Measurements from ENCODE around the gene NHP2.
"Not testable (repeated sequence)": the region's sequence is repeated elsewhere in the genome, so short reads cannot be mapped to it uniquely, and the experiment has no call there.

The NHP2 gene

GRCh38 chr5:178130234-178130575 is 23.5 kb downstream of the NHP2 start:
- not testable (repeated sequence) for ATAC-seq

DNA sequence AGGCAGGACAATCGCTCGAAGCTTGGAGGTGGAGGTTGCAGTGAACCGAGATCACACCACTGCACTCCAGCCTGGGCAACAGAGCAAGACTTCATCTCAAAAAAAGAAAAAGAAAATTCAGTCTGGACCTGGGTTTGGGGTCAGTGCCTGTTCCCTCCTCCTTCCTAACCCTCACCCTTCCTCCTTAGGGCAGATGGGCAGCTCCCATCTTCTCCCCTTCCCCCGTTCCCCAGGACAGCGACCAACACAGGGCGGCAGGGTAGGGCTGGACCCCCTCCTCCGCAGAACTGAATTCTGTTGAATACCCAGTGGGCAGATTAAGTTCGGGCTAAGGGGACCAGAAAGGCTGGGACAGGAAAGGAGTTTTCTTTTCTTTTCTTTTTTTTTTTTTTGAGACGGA is 24.4 kb downstream of the NHP2 start:
- ATAC-seq, result no peak

DNA sequence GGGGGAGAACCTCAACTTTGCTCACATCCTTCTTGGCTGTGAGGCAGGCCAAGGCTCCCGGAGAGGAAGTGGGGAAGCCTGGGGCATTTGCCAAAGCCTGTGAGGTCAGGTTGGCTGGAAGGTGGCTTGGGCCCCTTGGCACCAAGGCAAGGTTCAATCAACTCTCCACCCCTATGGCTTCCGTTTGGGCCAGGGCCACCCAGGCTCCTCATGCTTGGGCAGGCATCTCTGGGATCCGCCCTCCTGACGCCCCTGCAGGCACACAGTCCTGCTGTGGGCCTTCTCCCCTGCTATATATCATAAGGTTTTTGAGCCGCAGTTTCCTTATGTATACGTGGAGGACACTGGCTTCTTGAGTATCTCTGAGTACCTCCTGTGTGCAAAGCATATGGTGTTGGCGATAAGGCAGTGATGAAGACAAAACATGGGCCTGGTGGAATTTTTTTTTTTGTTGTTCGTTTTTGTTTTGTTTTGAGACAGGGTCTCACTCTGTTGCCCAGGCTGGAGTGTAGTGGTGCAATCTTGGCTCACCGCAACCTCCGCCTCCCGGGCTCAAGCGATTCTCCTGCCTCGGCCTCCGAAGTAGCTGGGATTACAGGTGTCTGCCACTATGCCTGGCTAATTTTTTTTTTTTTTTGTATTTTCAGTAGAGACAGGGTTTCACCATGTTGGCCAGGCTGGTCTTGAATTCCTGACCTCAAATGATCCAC is 26.2 kb downstream of the NHP2 start:
- not testable (repeated sequence) for ATAC-seq

DNA sequence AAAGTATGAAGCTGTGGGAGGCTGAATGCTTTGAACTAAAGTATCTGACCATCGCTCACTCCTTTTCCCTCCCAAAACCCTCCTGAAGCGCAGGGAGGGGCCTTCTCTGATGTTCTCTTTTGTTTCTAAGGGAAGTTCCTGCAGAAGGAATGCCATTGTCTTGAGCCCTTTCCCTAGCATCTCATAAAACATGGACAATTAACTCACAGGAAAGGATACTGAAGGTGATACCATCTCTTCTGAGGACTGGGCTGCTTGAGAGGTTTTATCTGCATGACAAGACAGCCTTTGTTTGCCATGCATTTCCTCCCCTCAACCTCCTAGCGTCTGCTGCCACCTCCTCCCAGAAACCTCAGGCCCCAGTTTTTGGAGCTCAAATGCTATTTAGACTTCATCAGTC is 27.1 kb downstream of the NHP2 start:
- no peak for ATAC-seq

- no peak for ATAC-seq
These were observed 28.3 kb downstream of the NHP2 start for GRCh38 chr5:178125253-178125906.

DNA sequence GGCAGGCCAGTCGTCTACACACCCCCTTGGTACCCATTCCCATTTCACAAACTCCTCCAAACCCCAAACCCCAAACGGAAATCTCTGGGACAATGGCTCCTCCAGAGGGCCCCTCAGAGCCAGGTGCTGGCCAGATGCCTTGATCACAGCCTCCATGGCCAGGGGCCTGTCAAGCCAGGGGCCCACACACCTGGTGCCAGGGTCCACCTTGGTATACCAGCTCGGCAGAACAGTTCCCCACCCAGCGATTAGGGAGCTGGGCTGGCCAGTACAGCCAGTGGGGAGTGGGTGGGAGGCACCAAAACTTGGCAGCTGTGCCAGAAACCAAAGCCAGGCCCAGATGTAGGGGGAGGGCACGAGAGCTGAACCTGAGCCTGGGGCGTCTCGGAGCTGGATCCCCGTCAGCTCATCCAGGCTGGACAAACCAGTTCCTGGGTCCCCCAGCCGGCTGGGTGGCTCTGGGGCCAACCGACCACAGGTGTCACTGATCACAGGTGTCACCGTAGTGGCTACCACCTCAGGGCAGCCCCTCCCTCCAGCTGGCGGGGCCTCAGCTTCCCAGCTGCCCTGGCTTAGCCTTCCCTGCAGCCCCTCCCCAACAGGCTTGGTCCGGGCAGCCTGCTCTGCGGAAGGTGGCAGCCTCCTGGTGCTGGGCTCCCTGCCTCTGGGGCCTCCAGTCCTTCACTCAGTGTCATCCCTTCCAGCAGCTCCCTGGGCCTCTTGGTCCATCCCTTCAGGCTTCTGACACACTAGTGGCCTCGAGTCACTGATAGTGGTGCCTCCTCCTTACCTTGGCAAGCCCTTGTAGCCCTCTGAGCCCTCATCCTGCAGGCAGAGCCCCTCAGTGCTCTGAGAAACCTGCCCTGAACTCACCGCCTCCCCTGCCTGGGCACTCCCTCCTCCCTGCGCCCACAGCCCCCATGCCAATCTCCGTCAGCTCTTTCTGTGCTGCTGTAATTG is 29.4 kb downstream of the NHP2 start:
- no peak for ATAC-seq

DNA sequence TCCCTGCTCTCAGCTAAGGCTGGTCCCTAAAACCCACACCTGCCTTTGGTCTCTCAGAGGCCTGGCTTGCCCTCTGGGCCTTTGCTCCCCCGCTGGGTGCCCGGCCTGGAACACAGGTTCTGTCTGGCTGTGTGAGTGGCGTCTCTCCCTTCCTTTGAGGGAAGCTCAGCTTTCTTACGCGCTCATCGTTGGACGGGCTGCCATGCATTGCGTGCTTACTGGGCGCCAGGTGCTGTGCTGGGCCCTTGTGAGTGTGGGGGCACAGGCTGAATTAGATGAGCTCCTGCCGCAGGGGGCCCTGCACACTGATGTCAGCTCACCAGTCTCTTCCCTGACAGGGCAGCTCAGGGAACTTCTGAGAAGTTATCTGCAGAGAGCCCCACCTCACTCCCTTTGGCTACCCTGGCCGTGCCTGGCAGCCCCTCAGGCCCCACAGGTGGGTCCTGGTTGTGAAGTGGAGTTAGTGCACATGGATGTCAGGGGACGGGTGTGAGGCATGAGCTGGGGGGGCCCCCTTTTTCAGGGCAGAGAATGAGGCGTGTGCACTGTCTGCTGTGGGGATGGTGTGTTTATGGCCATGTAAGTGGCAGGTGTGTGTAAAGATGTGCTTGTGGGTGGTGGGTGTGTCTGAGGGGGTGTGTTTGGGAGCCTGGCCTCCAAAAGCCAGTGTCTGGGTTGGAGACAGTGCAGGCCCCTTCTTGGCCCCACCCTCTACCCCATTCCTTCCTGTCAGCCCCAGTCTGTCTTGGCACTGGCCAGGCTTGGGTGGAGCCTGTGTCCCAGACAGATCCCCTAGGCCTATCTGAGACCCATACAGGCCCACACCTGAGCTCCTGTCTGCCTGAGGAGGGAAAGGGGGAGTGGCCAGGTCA is 30.4 kb downstream of the NHP2 start:
- ATAC-seq, result no peak

- no peak for ATAC-seq
These were observed 31.3 kb downstream of the NHP2 start for GRCh38 chr5:178122346-178122745.

GRCh38 chr5:178121391-178122276 is 32.1 kb downstream of the NHP2 start:
- ATAC-seq, result no peak

DNA sequence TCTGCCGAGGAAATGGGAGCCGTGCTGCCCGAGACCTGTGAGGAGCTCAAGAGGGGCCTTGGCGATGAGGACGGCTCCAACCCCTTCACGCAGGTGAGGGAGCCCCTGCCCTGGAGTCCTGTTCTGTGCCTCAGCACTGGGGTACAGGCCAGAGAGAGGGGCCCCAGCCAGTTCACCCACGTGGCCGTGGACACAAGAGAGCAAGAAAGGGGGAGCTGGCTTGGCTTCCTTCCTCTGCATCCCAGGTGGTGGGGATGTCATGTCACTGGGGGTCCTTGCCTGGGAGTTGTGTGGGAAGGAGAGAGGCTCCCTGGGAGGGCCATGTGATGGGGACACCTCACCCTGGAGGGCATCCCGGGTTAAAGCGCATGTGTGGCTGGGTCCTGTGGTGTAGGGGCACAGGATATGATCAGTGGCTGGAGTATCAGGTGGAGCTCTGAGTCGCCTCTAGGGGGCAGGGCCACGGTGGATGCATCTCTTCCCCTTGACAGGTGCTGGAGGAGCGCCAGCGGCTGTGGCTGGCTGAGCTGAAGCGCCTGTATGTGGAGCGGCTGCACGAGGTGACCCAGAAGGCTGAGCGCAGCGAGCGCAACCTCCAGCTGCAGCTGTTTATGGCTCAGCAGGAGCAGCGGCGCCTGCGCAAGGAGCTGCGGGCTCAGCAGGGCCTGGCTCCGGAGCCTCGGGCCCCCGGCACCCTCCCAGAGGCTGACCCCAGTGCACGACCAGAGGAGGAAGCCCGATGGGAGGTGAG is 32.9 kb downstream of the NHP2 start:
- peak; percentile 81 to 87 for ATAC-seq

DNA sequence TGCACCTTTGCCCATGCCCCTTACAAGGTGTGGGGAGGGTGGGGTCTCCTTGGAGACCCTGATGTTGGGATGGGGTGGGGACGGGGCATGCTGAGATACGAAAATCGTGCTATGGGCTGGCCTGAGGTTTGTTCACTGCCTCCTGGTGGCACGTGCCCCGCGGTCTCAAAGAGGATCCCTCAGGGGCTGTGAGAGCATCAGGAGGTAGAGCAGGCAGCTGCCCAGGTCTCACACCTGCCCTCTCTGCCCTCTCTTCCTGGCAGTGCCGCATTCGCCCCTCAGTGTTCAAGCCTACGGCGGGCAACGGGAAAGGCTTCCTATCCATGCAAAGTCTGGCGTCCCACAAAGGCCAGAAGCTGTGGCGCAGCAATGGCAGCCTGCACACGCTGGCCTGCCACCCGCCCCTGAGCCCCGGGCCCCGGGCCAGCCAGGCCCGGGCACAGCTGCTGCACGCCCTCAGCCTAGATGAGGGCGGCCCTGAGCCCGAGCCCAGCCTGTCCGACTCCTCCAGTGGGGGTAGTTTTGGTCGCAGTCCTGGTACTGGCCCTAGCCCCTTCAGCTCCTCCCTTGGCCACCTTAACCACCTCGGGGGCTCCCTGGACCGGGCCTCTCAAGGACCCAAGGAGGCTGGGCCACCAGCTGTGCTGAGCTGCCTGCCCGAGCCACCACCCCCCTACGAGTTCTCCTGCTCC is 33.6 kb downstream of the NHP2 start:
- ATAC-seq, result no peak

DNA sequence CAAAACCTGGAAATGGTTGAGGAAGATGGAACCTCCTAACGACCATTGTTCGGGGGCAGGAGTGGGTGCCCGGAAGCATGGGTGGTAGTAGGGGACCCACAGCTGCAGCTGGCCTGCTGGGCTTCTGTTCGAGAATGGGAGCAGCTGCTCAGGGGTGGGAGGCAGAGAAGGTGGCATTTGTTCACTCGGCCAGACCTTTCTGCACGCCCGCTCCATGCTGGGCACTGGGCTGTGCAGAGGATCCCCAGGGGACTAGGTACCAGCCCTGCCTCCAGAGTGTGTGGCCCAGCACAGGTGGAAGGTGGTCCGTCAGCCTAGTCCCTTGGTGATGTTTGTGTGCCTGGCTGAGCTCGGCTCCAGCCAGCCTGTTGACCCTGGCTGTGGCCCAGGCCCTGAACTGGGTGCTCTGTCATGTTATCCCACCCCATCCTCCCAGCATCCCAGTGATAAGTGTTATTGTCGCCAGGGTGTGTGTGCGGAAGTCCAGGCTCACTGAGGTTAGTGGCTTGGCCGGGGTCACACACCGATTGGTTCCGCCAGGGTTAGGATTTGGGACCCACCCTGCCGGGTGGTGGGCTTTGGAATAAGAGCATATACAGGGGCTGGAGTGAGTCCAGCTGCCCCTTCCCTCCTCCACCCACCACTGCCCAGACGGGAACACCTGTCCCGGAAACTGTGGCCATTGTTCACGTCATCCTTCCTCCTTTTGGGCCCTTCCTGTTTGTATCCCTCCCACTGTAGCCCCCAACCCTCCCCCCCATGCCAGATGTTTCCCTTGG is 35.6 kb downstream of the NHP2 start:
- no peak for ATAC-seq

GRCh38 chr5:178116143-178116885 is 37.4 kb downstream of the NHP2 start:
- ATAC-seq, result peak; percentile 34 to 39

DNA sequence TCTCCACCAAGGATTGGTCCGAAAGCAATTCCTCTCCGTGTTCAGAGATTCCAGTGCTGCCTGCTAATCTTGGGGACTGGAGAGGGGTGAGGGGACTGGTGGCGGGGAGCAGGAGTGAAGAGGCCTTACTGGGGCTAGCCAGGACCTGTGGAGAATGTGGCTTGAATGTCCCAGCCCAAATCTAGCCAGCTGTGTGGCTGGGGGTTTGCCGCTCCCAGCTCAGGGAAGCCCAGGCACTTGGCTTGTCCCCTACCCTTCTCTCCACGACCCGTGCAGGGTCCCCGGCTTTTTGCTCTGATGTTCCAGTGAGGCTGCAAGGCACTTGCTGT is 37.9 kb downstream of the NHP2 start:
- ATAC-seq, result no peak

GRCh38 chr5:178115136-178115813 is 38.4 kb downstream of the NHP2 start:
- no peak for ATAC-seq

DNA sequence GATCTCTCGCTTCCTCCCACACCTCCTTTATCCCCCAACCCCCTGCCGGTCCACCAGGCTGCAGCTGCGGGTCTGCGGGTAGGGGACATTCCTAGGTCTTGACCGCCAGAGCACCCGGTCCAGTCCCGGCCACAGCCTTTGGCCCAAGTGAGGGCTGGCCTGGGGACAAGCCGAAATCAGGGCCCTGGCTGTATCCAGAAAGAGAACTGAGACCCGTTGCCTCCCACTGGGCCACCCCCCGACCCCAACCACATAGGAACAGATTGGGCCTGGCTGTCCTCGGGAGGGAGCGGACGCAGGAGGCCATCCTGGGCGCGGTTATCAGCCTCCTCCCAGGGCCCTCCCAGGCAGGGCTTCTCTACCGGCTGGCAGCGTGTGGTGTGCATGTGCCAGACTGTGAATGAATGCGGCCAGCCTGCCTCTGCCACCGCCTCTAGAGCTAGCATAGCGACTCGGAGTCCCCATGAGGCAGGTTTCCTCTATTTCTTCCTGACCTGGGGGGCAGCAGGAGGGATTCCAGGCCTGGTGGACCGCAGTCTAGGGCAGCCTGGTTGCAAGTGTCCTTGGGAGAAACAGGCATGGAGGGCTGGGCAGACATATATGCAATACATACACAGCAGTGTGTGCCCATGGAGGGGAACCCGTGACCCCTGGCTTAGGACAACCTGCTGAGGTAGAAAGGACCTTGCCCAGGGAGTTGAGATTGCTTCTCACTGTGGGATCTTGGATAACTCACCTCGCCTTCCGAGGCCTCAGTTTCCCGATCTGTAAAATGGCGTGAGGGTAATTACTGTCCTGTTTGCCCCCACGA is 39.2 kb downstream of the NHP2 start:
- peak; percentile 28 to 40 for ATAC-seq

GRCh38 chr5:178113841-178114324 is 39.8 kb downstream of the NHP2 start:
- ATAC-seq, result no peak

All from activated CD4-positive, CD25-positive, alpha-beta regulatory T cell treated with anti-CD3 and anti-CD28 coated beads, Interleukin-2, amount 50 U/mL, for 24 hours (primary cell).